ENCODE data around the gene PHF14.

The PHF14 gene

GRCh38 chr7:11212080-11212711, 238.5 kb downstream of the PHF14 start:
- peak; percentile 32 for DNase-seq (ENCODE audit: low spot score)

GRCh38 chr7:11212816-11213215, 239.1 kb downstream of the PHF14 start:
- no peak for DNase-seq (ENCODE audit: low spot score)

GRCh38 chr7:11213266-11213665, 239.6 kb downstream of the PHF14 start:
- no peak for DNase-seq (ENCODE audit: low spot score)

GRCh38 chr7:11216276-11216675, 242.6 kb downstream of the PHF14 start:
- DNase-seq (ENCODE audit: low spot score) = no peak

GRCh38 chr7:11217848-11218565, 244.3 kb downstream of the PHF14 start:
- no peak for DNase-seq (ENCODE audit: low spot score)
